ENCODE results near the gene AMDHD2.
"Not testable (repeated sequence)": the region's sequence is repeated elsewhere in the genome, so short reads cannot be mapped to it uniquely, and the experiment has no call there.

The AMDHD2 gene

DNA sequence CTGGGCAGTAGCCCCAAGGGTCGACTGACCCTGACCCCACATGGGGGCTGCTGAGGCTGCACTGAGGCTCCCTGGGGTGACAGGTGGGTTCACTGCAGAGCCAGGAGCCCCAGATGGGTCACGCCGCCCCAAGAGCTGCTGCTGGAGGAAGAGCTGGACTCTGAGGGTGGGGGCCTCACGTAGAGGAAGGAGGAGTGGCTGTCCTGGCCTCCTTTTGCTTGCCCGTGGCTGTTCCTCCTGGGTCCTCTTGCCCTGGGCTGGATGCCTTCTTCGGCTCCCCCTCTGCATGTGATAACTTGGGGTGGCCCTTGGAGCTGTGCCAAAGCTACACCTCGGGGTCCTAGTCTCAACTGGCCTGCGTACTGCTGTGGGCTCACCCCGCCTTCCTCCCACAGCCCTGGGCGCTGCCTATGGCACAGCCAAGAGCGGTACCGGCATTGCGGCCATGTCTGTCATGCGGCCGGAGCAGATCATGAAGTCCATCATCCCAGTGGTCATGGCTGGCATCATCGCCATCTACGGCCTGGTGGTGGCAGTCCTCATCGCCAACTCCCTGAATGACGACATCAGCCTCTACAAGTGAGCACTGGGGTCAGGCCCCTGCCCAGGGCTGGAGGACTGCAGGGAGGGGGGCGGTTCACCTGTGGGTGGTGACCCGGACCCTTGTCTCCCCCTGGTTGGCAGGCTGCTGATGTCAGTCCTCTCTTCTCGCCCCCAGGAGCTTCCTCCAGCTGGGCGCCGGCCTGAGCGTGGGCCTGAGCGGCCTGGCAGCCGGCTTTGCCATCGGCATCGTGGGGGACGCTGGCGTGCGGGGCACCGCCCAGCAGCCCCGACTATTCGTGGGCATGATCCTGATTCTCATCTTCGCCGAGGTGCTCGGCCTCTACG, 1.1 kb upstream of the AMDHD2 start:
- no peak for DNase-seq

GRCh38 chr16:2519711-2520080, 475 bp upstream of the AMDHD2 start:
- no peak for DNase-seq

GRCh38 chr16:2520784-2521531, 787 bp downstream of the AMDHD2 start:
- DNase-seq, result no peak

DNA sequence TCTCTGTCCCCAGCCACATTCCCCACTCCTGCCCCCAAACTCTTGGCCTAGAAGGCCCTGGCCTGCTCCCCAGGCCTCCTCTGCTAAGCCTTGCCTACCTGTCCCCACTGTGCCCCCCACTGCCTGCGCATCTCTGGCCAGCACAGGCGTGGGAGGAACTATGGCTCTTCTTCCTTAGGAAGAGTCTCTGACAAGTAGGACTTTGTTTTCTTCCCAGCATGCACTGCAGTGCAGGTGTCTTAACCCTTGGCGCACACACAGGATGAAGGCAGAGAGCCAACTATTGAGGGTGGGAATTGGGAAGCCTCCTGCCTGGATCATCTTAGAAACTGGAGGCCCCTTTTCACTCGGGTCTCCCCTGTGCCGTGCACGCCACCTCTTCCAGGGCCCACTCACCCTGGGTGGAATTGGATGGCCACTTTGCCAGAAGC, 3.6 kb downstream of the AMDHD2 start:
- DNase-seq, result no peak

GRCh38 chr16:2524339-2524938, 4.3 kb downstream of the AMDHD2 start:
- no peak for DNase-seq

GRCh38 chr16:2526135-2526534, 6.0 kb downstream of the AMDHD2 start:
- no peak for DNase-seq

- DNase-seq, result no peak
These were observed 7.1 kb downstream of the AMDHD2 start for GRCh38 chr16:2527071-2527783.

- DNase-seq, result no peak
These were observed 7.6 kb downstream of the AMDHD2 start for GRCh38 chr16:2527784-2528100.

DNA sequence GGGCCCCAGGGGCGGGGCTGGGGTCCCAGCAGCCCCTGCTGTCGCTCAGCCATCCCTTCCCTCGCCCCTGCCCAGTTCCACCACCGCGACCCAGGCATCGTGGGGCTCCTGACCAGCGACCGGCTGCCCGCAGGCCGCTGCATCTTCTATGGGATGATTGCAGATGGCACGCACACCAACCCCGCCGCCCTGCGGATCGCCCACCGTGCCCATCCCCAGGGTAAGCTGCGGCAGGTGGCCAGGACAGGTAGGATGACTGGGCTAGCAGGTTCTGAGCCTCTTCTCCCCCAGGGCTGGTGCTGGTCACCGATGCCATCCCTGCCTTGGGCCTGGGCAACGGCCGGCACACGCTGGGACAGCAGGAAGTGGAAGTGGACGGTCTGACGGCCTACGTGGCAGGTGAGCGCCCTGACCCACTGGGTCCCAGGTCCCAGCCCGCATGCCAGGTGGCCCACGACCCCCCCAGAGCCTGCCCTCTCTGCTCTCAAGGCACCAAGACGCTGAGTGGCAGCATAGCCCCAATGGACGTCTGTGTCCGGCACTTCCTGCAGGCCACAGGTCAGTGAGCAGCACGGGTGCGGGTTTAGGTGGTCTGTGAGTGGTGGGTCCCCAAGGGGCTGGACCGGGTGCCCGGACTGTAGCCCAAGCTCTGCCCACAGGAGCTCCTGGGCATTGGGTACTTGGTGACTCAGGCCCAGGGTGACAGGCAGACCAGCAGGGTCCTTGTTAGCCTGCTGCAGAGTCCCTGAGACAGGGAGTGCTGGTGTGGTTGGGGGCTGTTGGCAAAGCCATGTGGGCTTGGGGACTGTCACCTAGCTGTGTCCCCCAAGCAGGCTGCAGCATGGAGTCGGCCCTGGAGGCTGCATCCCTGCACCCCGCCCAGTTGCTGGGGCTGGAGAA, 8.2 kb downstream of the AMDHD2 start:
- no peak for DNase-seq

DNA sequence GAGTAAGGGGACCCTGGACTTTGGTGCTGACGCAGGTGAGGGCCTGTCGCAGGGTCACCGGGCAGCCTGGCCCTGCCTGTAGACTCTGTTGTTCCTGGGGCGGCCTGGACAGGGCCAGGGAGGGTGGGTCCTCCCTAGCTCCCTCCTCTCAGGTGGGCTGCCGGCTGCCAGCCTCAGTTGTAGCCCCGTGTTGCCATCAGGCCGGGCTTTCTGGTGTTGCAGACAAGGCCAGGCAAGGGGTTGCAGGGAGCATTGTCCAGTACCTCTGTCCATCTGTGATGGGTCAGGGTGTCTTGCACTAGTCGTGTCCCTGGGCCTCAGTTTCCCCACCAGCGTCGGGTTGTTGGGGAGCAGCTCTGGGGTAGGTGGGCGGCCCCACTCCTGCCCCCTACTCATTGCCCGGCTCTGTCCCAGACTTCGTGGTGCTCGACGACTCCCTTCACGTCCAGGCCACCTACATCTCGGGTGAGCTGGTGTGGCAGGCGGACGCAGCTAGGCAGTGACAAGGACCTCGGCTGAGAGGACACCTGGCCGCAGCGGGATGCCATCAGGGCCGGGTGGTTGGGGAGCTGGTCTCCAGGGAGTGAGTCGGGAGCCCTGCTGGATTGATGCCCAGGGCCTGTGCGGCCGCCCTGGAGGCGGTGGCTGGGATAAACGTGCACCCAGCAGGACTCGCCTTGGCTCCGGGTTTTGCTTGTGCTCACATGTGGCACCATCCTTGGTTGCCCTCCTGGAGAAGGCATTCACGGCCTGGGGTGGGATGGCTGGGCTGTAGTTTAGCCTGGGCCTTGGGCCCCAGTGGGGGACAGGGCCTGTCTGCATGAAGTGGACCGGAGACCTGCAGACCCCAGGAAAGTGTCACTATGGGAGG, 9.1 kb downstream of the AMDHD2 start:
- DNase-seq, result no peak

DNA sequence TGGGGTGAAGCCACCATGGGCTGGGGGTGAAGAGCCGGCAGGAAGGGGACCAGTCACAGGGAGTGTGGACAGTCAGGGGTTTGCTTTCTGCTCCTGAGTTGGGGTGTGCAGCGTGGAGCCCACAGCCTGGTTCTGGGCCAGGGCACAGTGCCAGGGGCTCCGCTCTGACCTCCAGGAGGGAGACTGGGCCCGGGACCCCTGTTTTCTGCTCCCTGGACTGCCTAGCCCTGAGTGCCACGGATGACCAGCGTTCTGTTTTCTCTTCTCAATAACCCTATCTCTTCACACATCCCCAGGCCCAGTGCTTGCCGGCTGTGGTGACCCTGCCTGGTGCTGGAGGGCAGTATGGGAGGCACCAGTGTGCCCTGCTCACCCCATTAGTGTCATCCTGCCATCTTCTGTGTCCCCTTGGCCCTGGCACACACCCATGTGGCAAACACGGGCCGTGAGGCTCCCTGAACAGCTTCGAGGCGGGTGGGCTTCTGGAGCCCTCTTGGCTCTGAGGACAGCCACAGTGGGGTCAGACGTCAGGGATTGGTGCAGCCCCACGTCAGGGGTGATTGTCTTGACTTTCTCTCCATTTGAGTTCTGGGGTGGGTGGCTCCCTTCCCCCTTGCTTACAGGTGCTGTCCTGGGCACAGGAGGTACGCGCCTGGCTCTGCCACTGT, 9.9 kb downstream of the AMDHD2 start:
- DNase-seq, result no peak

DNA sequence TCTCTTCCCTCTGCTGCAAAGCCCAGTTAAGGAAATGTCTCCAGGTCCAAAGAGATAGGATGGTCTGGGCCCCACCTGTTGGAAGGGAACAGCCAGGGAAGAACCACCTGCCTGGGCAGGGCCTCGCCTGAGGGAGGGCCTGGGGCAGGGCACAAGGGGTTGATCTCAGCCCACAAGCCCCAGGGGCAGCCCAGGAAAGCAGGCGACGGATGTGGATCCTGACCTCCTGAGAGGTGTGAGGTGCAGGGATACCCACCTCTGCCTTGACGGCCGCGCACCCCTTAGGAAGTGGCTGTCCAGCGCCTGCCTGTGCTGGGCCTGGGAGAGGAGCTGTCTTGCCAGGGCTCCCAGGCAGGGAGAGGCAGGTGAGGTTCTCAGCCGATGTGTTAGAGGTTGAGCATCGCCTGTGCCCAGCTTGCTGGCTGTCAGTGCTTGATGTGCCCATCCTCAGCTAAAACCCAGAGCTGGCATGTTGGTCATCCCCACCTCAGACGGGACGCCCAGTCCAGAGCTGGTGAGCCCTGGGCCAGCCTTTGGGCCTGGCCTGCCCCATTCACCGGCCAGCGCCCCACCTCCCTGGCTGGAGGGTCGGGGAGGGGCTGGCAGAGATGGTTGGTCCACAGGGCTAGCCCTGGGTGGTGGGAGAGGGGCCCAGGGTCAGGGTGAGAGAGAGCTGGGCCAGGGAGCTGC, 10.6 kb downstream of the AMDHD2 start:
- no peak for DNase-seq

GRCh38 chr16:2531371-2531695, 11.2 kb downstream of the AMDHD2 start, which contains the start of gene CEMP1:
TSS of gene CEMP1 (minus strand) at chr16:2531408. CDS start at chr16:2531073, 335 bp downstream.
- DNase-seq, result no peak

GRCh38 chr16:2531696-2532493, 11.7 kb downstream of the AMDHD2 start:
- peak; percentile 76 for DNase-seq

DNA sequence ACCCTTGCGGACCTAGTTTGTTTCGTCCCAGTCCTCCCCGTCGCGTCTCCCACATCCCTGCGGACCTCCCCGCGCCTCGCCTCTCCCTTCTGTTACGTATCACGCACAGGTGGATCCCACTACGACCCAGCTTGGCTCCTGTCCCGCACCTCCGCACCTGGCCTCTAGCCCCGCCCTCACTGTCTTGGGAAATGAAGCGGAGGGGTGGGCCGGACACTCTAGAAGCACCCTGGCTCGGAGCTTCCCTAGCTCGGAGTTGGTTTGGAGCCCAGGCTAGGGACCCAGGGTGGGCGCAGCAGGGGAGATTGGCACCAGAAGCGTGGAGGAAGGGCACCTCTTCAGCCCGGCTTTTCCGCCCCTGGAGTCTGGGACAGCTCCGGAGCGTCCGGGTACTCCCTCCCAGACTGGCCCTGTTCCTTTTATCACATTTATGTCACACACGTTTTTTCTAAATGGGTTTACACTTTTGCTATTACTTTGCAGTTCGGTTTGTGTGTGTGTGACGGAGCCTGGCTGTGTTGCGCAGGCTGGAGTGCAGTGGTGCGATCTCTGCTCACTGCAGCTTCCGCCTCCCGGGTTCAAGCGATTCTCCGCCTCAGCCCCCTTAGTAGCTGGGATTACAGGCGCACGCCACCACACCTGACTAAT, 12.4 kb downstream of the AMDHD2 start:
- DNase-seq, result no peak

GRCh38 chr16:2533142-2533755, 13.1 kb downstream of the AMDHD2 start:
- DNase-seq, result not testable (repeated sequence)

- DNase-seq, result no peak
These were observed 13.7 kb downstream of the AMDHD2 start for GRCh38 chr16:2533912-2534311.

DNA sequence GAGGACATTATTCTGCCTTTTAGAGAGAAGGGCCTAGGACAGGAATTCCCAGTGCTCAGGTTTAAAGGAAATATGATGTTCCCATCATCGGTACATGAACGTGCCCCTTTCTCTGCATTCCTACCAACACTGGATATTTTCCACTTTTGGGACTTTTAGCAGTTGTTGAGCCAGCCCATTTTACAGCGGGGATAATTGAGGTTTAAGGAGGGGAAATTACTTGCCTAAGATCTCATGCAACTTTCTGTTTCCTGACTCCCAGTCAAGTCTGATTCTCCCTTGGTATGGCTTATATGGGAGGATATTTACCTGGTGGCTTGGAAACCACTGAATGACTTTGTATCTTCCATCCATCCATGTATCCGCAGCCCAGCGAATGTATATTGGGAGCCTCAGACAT, 14.2 kb downstream of the AMDHD2 start:
- not testable (repeated sequence) for DNase-seq
